ENCODE results near the gene EIF4ENIF1.
"Not testable (repeated sequence)": the region's sequence is repeated elsewhere in the genome, so short reads cannot be mapped to it uniquely, and the experiment has no call there.

The EIF4ENIF1 gene

GRCh38 chr22:31440681-31441080, 49.0 kb downstream of the EIF4ENIF1 start:
- no peak for FAIRE-seq

GRCh38 chr22:31439808-31440207, 49.8 kb downstream of the EIF4ENIF1 start:
- FAIRE-seq, result no peak

- no peak for FAIRE-seq
These were observed 53.5 kb downstream of the EIF4ENIF1 start for GRCh38 chr22:31436132-31436531.

GRCh38 chr22:31431950-31432349, 57.7 kb downstream of the EIF4ENIF1 start:
- no peak for FAIRE-seq

- FAIRE-seq, result no peak
These were observed 64.2 kb downstream of the EIF4ENIF1 start for GRCh38 chr22:31425331-31426050.

GRCh38 chr22:31402350-31402749, 87.3 kb downstream of the EIF4ENIF1 start:
- FAIRE-seq, result not testable (repeated sequence)

GRCh38 chr22:31400023-31400397, 89.6 kb downstream of the EIF4ENIF1 start:
- FAIRE-seq, result no peak

GRCh38 chr22:31399211-31400022, 90.2 kb downstream of the EIF4ENIF1 start, which contains the start of gene DRG1:
Gene DRG1, plus strand, starts transcription at chr22:31399604. Its CDS starts 80 bp downstream, at chr22:31399684.
- peak; percentile 48 for FAIRE-seq

- no peak for FAIRE-seq
These were observed 91.4 kb downstream of the EIF4ENIF1 start for GRCh38 chr22:31398231-31398630.

- no peak for FAIRE-seq
These were observed 95.3 kb downstream of the EIF4ENIF1 start for GRCh38 chr22:31394326-31394725.

- no peak for FAIRE-seq
These were observed 95.7 kb downstream of the EIF4ENIF1 start for GRCh38 chr22:31393893-31394292.
